ENCODE measurements around the gene CIT.
"Not testable (repeated sequence)": the region's sequence is repeated elsewhere in the genome, so short reads cannot be mapped to it uniquely, and the experiment has no call there.

DNA sequence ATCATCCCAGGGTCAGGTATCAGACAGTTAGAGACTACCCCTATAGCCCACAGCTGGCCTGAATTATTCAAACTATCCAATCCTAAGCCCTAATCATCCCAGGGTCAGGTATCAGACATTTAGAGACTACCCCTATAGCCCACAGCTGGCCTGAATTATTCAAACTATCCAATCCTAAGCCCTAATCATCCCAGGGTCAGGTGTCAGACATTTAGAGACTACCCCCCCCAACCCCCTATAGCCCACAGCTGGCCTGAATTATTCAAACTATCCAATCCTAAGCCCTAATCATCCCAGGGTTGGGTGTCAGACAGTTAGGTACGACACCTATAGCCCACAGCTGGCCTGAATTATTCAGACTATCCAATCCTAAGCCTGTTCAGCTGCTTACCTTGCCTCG lies 220.1 kb downstream of the CIT start:
- TF ChIP-seq, protein P1, sequence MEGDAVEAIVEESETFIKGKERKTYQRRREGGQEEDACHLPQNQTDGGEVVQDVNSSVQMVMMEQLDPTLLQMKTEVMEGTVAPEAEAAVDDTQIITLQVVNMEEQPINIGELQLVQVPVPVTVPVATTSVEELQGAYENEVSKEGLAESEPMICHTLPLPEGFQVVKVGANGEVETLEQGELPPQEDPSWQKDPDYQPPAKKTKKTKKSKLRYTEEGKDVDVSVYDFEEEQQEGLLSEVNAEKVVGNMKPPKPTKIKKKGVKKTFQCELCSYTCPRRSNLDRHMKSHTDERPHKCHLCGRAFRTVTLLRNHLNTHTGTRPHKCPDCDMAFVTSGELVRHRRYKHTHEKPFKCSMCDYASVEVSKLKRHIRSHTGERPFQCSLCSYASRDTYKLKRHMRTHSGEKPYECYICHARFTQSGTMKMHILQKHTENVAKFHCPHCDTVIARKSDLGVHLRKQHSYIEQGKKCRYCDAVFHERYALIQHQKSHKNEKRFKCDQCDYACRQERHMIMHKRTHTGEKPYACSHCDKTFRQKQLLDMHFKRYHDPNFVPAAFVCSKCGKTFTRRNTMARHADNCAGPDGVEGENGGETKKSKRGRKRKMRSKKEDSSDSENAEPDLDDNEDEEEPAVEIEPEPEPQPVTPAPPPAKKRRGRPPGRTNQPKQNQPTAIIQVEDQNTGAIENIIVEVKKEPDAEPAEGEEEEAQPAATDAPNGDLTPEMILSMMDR (IDR thresholded peaks at IDR 0.05), result not testable (repeated sequence)
- TF ChIP-seq POLR2A (IDR thresholded peaks at IDR 0.05), result not testable (repeated sequence)
